SH-SY5Y (cell line): ENCODE results near the gene FMNL3.

Experiments
- GATA2 ChIP-seq: IDR thresholded peaks from 2 replicates; pipeline ENCODE4 v1.6.1; 2011; ENCODE audit warnings: mild to moderate bottlenecking, low read depth, low read length
- GATA3 ChIP-seq: IDR thresholded peaks from 2 replicates; pipeline ENCODE4 v1.6.1; 2011; ENCODE audit warnings: low read depth, mild to moderate bottlenecking, low read length, moderate library complexity

FMNL3 gene

GRCh38 chr12:49671031-49671765 is 36.0 kb downstream of the FMNL3 start:
- TF ChIP-seq GATA2 (no peak), GATA3 (no peak)

- TF ChIP-seq GATA3 = no peak
- no peak for TF ChIP-seq GATA2
Observed at GRCh38 chr12:49669796-49670195, 37.4 kb downstream of the FMNL3 start.

GRCh38 chr12:49667325-49668090 is 39.7 kb downstream of the FMNL3 start:
- TF ChIP-seq GATA3 = no peak

GRCh38 chr12:49666176-49666575 is 41.0 kb downstream of the FMNL3 start:
- TF ChIP-seq GATA3 (no peak), GATA2 (no peak)

GRCh38 chr12:49665384-49665783 is 41.8 kb downstream of the FMNL3 start:
- TF ChIP-seq GATA3 (no peak), GATA2 (no peak)

- TF ChIP-seq GATA2 (no peak), GATA3 (no peak)
Observed at GRCh38 chr12:49664591-49665239, 42.5 kb downstream of the FMNL3 start.

GRCh38 chr12:49664167-49664566 is 43.0 kb downstream of the FMNL3 start:
- no peak for TF ChIP-seq GATA2
- TF ChIP-seq GATA3 = no peak

GRCh38 chr12:49662998-49663843 is 44.0 kb downstream of the FMNL3 start:
- no peak for TF ChIP-seq GATA3
- no peak for TF ChIP-seq GATA2

GRCh38 chr12:49661746-49662145 is 45.5 kb downstream of the FMNL3 start:
- TF ChIP-seq GATA2 (no peak), GATA3 (no peak)

GRCh38 chr12:49661191-49661590 is 46.0 kb downstream of the FMNL3 start:
- TF ChIP-seq GATA2 (no peak), GATA3 (no peak)

- TF ChIP-seq GATA3 (no peak), GATA2 (no peak)
Observed at GRCh38 chr12:49659753-49660152, 47.5 kb downstream of the FMNL3 start.

GRCh38 chr12:49658276-49658675 is 48.9 kb downstream of the FMNL3 start:
- TF ChIP-seq GATA3 (no peak), GATA2 (no peak)

GRCh38 chr12:49655595-49656236 is 51.5 kb downstream of the FMNL3 start:
- TF ChIP-seq GATA3 = no peak
- no peak for TF ChIP-seq GATA2
